ENCODE results near the gene DNAJB5. TPM values are rescaled to one million over a fixed set of nuclear protein-coding genes. Genes with fewer than 3 reads are reported as not detected.
"Not testable (repeated sequence)": the region's sequence is repeated elsewhere in the genome, so short reads cannot be mapped to it uniquely, and the experiment has no call there.

Gene DNAJB5
- 8.0 TPM for total RNA-seq
- long read RNA-seq, partial matches to known transcripts: 0 of 1 reads
- long read RNA-seq, other reads (novel, unspliced or antisense): 0 of 1 reads

DNA sequence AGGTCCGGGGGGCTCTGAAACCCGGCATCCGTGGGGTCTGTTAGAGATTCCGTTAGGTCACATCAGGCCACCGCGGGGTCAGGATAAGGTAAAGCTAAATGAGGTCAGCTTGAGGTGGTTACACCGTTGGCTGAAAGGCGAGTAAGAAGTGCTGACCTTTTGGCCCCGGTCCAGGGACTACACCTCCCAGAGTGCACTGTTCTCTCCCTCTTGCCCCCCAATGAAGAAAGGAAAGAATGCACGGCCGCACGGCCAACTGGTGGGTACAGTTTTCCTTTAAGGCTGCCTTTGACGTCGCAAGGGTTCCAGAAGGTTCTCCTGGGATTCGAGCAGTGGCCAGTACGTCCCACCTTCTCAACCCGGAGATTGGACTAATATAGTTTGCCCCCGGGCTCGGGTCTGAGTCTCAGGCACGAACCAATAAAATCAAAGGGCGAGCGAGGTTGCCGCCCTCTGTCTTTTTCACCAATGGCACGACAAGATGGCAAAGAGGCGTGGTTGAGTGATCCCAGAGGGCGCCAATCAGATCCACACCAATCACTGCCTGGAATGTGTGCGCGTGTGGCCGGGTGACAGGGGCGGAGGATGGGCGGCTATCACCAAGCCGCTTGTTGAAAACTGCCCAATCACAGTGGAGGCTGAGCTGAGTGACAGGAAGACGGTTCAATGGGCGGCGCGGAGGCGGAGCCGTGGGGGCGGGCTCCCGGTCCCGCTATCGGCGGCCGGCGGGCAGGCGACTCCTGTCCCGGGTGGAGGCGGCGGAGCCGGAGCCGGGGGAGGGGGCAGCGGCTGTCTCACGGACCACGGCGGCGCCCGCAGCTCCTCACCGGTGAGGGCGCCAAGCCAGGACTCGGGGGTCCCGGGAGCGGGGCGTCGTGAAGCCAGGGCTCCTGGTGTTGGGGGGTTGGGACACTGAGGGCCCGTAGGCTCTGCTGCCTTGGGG, at the start of gene DNAJB5:
TSS of gene DNAJB5 (plus strand) at position 743 of the 943 bp plus-strand sequence. CDS start 886 bp downstream, outside the sequence.
- DNase-seq (ENCODE audit: low spot score): peak; percentile 99

DNA sequence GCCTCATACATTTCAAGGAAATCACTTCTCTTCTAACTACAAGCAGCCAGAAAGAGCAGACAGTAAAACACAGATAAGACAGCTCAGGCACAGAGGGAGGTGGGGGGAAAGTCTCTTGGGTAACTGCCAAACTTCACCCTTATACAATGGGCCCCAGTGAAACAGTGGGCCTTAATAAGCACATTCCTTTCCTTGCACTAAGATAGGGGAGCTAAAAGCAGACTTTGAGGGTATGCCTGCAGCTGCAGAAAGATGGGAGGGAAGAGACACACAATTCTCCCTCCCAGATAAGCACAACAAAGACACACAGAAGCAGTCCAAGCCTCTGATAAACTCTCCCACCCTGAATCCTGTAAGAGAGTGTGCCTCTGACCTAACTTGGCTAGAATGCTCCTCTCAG, 49.6 kb upstream of the DNAJB5 start:
- DNase-seq (ENCODE audit: low spot score): not testable (repeated sequence)

DNA sequence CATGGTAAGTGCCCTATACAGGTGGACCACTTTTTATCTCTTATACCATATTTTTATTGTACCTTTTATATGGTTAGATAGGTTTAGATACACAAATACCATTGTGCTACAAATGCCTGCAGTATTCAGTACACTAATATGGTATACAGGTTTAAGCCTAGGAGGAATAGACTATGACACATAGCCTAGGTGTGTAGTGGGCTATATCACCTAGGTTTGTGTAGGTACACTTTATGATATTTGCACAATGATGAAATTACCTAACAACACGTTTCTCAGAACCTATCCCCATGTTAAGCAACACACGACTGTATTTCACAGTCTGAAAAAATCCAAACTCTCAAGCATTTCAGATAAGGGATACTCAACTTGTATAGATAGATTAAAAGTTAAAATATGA, 41.1 kb upstream of the DNAJB5 start:
- no peak for DNase-seq (ENCODE audit: low spot score)

DNA sequence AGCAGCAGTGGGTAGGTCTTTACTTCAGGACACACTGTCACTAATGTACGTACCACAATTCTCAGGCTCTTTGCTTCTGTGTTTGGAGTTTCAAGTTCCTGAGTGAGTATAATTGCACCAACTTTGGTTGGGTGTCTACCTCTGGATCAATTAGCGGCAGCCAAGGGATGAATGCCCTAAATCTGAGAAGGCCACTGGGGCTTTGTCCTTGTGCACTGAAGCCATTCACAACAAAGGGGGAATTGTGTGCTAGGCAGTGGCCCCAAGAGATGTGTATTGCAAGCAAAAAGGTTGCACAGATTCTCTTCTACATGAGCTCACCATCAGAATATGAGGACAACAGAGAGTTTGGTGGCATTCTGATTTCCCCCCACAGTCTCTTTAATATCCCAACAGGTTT, 35.3 kb upstream of the DNAJB5 start:
- no peak for DNase-seq (ENCODE audit: low spot score)

DNA sequence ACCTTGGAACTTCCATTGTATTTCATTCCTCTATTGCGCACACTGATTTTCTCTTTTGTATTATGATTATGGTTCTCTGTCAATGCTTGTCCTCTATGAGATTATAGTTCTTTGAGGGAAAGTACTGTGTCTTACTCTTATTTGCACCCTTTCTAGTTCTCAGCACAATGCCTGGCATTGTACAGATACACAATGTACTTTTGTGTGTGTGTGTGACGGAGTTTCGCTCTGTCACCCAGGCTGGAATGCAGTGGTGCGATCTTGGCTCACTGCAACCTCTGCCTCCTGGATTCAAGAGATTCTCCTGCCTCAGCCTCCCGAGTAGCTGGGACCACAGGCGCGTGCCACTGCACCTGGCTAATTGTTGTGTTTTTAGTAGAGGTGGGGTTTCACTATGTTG, 33.5 kb upstream of the DNAJB5 start:
- DNase-seq (ENCODE audit: low spot score): not testable (repeated sequence)

DNA sequence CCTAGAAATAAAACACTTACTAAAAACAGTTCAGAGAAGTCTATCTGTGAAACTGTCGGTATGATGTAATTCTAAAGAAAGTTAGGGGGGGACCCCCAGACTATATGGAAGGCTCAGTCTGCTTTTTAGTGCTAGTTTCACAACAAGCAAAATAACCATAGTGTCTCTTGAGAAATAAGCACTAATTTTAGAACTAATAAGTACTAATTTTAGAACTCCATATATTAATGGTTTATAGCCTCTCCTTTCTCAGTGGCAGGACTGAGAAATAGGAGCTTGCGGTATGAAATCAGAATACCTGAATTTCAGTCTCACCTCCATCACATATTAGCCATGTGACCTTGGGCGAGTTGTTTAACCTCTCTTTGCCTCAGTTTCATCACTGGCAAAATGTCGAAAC, 32.9 kb upstream of the DNAJB5 start:
- no peak for DNase-seq (ENCODE audit: low spot score)

DNA sequence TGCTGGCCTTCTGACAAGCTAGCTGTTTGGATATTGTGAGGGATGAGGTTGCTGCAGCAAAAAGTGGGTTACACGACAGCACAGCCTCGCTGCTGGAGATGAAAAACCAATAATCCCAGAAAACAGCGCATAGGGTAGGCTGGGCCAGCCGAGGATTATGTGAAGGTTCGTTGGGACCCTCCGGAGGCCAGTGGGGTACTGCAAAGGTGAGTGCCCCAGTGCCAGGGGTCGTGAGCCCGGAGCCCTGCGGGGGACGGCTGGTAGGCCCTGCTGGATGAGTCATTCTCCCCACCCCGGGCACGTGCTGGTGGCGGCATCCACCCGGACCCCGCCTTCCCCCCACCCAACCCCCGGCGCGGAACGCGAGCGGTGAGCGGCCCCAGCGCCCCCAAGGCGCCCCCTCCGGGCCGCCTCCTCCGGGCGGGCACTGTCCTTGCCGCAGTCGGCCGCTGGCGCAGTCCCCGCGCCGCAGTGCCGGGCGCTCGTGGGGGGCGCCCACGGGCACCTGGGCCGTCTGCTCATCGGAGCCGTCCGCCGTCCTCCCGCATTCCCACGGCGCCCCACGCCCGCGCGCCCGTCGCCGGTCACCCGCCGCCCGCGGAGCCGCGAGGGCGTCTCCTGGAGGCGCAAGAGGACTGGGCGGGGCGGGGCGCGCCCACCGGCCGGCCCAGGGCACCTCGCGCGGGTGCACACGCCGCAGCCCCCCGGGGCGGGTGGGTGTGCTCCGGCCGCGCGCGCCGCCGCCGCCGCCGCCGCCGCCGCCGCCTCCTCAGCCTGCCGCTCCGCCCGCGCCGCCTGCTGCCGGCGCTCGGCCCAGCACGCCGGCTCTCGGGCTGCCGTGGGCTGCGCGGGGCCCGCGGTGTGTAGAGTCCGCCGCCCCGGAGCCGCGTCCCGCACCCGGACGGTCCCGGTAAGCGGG, 31.8 kb upstream of the DNAJB5 start, which contains the start of gene PHF24:
TSS of gene PHF24 (plus strand) at position 794 of the 919 bp plus-strand sequence. CDS start 13,014 bp downstream, outside the sequence.
- no peak for DNase-seq (ENCODE audit: low spot score)

DNA sequence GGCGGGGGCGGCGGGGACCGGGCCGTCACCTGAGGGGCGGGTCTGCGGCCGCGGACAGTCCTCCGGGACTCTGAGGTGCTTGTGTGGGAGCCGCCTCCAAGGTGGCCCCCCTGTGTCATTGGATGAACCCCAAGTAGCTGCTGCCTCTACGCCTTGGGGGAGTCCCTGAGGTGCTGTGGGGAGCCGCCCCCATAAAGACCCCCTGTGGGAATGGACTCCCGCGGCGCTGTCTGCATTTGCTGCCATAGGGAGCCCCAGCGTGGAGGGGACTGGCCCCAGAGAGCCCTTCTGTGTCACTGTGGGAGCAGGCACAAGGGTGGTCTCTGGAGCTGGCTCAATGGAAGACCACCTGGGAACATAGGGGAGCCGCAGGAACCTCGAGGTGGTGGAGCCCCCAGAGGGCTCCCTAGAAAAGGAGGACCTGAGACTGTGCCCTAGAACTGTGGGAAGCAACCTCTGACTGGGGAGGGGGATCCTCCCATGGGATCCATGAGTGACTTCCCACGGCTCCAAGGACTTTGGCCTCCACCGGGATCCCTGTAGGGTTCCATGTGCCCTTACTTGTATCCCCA, 31.0 kb upstream of the DNAJB5 start:
- no peak for DNase-seq (ENCODE audit: low spot score)

DNA sequence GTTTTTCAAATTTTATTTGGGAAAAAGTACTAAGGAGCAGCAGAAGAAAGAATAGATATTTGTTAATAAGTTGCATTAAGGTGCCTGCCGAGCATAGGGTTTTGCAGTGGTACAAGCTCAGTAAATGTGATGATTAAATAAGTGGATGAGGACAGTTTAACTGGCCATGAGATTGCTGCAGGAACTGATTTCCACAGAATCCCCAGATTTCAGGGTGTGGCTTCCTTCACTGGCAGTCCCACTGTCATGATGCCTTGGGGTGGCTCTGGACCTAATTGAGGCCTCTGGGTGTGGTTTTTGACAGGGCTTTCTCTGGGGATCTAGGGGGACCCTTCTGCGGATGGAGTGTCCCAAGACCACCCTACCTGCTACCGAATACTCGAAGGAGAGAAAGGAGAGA, 30.1 kb upstream of the DNAJB5 start:
- no peak for DNase-seq (ENCODE audit: low spot score)

DNA sequence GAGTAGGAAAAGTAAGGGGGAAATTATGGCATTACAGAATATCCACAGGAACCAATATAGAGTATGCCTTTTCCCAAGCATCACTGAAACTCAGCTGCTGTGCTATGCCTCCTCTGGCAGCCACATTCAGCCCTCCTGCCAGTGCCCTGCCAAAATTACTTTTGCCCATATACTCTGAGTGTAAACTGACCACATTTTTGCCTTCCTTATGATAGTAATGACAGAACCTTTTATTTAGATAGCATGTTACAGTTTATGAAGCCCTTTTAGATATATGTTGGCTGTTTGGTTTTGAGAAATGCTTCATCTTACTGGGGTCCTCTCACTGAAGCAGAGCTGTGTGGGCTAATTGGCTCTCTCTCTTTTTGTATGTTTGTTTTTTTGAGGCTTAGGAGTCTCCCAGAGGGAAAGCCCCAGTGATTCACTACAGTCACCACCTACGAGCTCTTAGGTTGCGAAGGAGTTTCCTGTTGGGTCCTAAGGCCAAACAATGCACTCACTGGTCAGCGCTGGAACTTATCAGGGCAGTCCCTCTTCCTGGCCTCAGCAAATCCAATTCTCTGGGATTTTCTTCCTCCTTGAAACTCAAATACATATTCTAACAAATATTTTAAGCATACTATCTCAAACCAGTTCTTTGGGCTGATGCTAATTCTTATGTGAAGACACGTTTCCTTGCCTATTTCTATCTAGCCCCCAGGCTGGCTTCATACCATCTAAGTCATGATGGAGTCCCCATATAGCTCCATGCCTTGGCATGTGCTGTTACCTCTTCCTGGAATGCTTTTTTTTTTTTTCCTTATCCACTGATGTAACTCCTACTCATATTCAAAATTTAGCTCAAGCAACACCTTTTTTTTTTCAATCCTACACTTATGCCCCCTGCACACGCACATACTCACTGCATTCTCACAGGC, 27.7 kb upstream of the DNAJB5 start:
- no peak for DNase-seq (ENCODE audit: low spot score)

DNA sequence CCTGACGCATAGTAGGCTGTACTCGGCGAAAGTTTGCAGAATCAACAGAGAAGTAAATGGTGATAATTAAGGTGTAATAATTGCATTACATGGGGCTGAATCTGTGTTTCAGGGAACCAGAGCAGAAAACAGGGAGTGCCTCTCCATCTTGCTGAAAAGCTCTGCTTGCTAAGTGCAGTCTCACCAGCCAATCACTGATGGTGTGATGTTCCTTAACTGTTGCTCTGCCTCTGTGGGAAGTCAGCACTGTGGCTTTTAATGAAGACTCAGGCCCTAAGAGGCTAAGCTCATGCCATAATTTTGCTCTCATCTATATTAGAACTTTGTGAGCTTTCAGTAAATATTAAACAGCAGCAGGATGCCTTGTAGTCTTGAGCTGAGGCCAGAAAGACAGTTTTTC, 27.0 kb upstream of the DNAJB5 start:
- DNase-seq (ENCODE audit: low spot score): no peak

DNA sequence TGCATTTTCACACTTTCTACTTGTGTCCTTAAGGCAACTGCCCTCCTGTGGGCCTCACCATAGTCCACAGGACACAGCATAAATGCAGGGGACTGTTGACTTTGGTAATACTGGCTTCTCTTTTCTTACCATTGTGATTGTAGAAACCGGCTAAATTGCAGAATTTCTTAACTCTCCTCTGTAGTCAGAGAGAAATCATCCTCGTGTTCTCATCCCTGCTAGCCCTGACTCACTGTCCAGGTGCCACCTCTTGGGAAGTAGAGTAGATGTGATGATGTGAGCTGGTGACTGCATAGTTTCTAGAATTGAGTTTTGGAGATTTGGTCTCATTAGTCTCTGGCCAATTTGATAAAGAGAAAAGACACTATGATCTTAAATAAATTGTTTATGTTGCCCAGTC, 26.0 kb upstream of the DNAJB5 start:
- DNase-seq (ENCODE audit: low spot score): no peak

DNA sequence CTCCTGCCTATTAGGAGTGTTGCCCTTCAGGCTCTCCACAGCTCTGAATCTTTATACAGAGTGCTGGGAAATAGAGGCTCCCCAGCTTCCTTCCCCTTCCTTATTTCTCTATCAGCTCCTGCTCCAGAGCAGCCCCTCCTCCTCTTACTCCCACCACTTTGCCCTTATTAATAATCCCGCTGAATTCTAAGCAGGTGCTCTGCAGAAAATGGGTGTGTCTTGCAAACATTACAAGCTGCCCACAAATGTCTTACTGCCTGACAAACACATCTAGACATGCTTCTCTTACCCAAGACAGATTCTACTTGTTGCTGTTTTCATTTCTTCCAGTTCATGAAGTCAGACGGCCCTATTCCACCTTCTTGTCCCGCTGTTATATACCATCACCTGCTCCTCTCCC, 25.1 kb upstream of the DNAJB5 start:
- DNase-seq (ENCODE audit: low spot score): no peak

DNA sequence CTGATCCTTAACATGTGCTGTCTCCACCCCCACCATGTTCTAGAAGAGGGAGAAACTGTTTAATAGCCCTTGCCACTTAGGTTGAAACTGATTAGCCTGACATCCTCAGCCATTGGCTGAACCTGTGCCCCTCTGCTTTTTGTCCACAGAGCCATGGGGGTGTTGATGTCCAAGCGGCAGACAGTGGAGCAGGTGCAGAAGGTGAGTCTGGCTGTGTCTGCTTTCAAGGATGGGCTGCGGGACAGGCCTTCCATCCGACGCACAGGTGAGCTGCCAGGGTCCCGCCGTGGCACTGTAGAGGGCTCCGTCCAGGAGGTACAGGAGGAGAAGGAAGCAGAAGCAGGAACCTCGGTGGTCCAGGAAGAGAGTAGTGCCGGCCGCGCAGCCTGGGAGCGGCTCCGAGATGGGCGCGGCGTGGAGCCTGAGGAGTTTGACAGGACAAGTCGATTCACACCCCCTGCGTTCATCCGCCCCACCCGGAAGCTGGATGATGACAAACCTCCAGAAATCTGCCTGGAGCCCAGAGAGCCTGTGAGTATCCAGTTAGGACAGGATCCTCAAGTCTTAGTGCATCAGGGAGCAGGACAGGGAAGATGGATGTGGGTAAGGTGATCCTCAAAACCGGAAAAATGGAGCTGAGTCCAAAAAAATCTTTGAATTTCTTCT, 18.3 kb upstream of the DNAJB5 start:
- no peak for DNase-seq (ENCODE audit: low spot score)

DNA sequence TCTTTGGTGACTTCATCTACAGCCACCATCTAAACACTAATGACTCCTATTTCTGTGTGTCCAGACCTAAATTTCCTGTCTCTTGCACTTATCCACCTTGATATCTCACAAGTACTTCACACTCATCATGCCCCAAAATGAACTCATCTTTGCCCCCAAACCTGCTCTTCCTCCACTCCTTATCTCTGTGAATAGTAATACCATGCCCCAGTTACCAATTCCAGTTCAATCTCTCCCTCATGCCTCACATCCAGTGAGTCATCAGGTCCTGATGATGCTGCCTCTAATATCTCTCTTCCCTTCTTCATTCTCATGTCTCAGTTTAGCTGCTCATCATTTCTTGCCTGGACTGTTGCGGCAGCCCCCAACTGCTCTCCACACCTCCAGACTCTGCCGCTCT, 14.9 kb upstream of the DNAJB5 start:
- no peak for DNase-seq (ENCODE audit: low spot score)

DNA sequence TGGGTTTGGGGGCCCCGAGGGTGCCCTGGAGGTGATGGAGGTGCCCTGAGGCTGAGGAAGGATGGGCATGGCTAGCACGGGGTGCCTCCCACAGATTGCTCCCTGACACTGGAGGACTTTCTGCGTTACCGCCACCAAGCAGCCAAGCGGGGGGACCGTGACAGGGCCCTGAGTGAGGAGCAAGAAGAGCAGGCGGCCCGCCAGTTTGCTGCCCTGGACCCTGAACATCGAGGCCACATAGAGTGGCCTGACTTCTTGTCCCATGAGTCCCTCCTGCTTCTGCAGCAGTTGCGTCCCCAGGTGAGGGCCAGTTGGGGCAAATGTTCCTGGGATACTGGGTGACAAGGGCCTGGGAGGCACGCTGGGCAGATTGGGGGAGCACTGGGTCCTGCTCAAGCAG, 13.1 kb upstream of the DNAJB5 start:
- DNase-seq (ENCODE audit: low spot score): peak; percentile 87

DNA sequence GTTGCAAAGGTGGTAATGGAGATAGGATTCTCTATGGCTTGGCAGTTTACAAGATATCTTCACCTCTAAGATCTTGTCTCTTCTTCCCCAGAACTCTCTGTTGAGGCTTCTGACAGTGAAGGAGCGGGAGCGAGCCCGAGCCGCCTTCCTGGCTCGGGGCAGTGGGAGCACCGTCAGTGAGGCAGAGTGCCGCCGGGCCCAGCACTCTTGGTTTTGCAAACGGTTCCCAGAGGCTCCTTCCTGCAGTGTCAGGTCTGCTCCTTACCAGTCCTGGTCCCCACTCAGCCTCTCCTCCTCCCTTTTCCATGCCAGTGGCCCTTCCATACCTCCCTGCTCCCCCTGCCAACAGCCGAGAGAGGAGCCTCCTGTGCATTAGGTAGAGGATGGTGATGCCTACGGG, 12.6 kb upstream of the DNAJB5 start:
- no peak for DNase-seq (ENCODE audit: low spot score)

DNA sequence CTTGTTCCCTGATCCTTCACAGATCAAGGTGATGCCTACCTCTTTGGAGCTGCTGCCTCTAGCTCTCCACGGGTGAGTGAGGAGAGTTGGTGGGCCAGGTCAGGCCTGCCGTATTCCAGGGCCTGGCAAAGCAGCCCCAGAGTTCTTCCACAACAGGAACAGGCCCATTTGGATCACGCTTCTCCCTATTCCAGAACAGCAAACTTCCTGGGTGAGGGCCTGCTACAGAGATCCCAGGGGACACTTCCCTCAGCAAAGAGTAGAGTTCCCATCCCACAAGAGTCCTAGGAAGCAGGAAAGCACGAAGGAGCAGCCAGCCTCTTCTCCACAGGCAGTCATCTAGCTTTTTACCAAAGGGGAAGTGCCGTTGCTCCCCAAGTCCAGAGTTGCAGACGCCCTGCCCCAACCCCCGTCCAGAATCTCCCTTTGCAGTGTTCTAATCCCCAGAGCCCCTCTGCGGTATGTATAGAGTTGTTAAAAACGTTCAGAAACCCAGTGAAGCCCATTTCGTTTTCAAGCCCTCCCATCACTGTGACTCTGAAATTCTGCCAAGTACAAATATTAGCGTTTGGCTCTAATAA, 9.3 kb upstream of the DNAJB5 start:
- DNase-seq (ENCODE audit: low spot score): no peak

DNA sequence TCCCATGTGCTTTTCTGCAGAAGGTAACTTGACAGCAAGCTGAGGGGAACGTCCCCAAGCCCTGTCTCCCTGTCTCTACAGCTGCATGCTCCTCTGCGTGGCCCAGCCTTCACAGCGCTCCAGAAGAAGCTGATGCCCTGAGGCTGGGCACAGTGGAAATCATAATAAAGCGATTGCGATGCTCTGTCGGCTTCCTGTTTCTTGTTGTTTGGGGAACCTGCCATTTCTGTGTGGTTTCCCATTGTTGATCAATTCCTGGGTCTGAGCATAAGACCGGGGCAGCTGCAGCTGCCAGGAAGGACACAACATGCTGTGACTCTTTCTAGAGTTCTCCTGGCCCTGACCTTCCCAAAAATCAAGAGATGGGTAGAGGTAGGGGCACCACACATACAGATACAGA, 7.2 kb upstream of the DNAJB5 start:
- DNase-seq (ENCODE audit: low spot score): no peak

Measured in mesenteric fat pad (tissue), 1 donor.